Measurements from ENCODE around the gene ABHD17C. TPM values are rescaled to one million over a fixed set of nuclear protein-coding genes. Genes with fewer than 3 reads are reported as not detected.

The ABHD17C gene
- total RNA-seq, 4 donors from 2014 or later = 14.9 to 74.6 (median 37.8) TPM

GRCh38 chr15:80743189-80743833 lies 48.2 kb downstream of the ABHD17C start:
- Histone ChIP-seq H3K27me3 (no peaks in the 10 kb centered on the region), H3K4me3 (no peak overlapping the region), H3K36me3 (no peaks in the 10 kb centered on the region), H3K27ac (no peak overlapping the region), H3K9me3 (no peaks in the 10 kb centered on the region), H3K4me1 (no peaks in the 10 kb centered on the region)
- no peak for TF ChIP-seq CTCF (IDR thresholded peaks at IDR 0.05)
- TF ChIP-seq POLR2A (IDR thresholded peaks at IDR 0.05) = no peak
- DNase-seq = no peak

GRCh38 chr15:80744415-80744814 lies 49.3 kb downstream of the ABHD17C start:
- no peak for TF ChIP-seq CTCF (IDR thresholded peaks at IDR 0.05)
- TF ChIP-seq POLR2A (IDR thresholded peaks at IDR 0.05) = no peak
- H3K4me1 ChIP-seq = no peaks in the 10 kb centered on the region
- no peaks in the 10 kb centered on the region for H3K9me3 ChIP-seq
- no peaks in the 10 kb centered on the region for H3K27me3 ChIP-seq
- peaks cover 0 to 3% (median 0%) of the 10 kb centered on the region in 3 donors for H3K36me3 ChIP-seq
- DNase-seq = no peak
- no peak overlapping the region for H3K4me3 ChIP-seq
- H3K27ac ChIP-seq = no peak overlapping the region

- H3K9me3 ChIP-seq = no peaks in the 10 kb centered on the region
- H3K27ac ChIP-seq = no peak overlapping the region
- no peaks in the 10 kb centered on the region for H3K4me1 ChIP-seq
- no peak overlapping the region for H3K4me3 ChIP-seq
- H3K27me3 ChIP-seq = no peaks in the 10 kb centered on the region
- DNase-seq = no peak
- TF ChIP-seq POLR2A (IDR thresholded peaks at IDR 0.05) = no peak
- TF ChIP-seq CTCF (IDR thresholded peaks at IDR 0.05) = no peak
- peaks cover 0 to 7% (median 0%) of the 10 kb centered on the region in 3 donors for H3K36me3 ChIP-seq
Measured at GRCh38 chr15:80744826-80745225, 49.7 kb downstream of the ABHD17C start.

GRCh38 chr15:80745888-80746287 lies 50.8 kb downstream of the ABHD17C start:
- peaks cover 0 to 18% (median 0%) of the 10 kb centered on the region in 3 donors for H3K36me3 ChIP-seq
- no peak overlapping the region for H3K4me3 ChIP-seq
- H3K9me3 ChIP-seq = no peaks in the 10 kb centered on the region
- H3K4me1 ChIP-seq = no peaks in the 10 kb centered on the region
- H3K27me3 ChIP-seq = no peaks in the 10 kb centered on the region
- TF ChIP-seq POLR2A (IDR thresholded peaks at IDR 0.05) (no peak), CTCF (IDR thresholded peaks at IDR 0.05) (no peak)
- H3K27ac ChIP-seq = no peak overlapping the region
- no peak for DNase-seq

- H3K27me3 ChIP-seq = no peaks in the 10 kb centered on the region
- no peak overlapping the region for H3K27ac ChIP-seq
- H3K4me1 ChIP-seq = no peaks in the 10 kb centered on the region
- no peaks in the 10 kb centered on the region for H3K9me3 ChIP-seq
- H3K4me3 ChIP-seq = no peak overlapping the region
- no peak for DNase-seq
- H3K36me3 ChIP-seq = peaks cover 0 to 25% (median 0%) of the 10 kb centered on the region in 3 donors
- TF ChIP-seq POLR2A (IDR thresholded peaks at IDR 0.05) = no peak
- no peak for TF ChIP-seq CTCF (IDR thresholded peaks at IDR 0.05)
Measured at GRCh38 chr15:80747317-80748053, 52.4 kb downstream of the ABHD17C start.
